Left renal cortex interstitium (tissue), 4 donors: ENCODE results near the gene USP34. TPM values are rescaled to one million over a fixed set of nuclear protein-coding genes. Genes with fewer than 3 reads are reported as not detected.

Experiments used
- DNase-seq, 4 donors: peaks; one replicate each; pipeline ENCODE4 v3.0.0-alpha.2; 2013; ENCODE audit warnings: low read depth in 4 of 4, low spot score in 2 of 4, missing footprints in 1 of 4
- polyA plus RNA-seq, 4 donors: library from polyadenylated mRNA; unstranded; fragments of 120-200 nt; gene quantifications; one replicate each; pipeline ENCODE4 v1.2.1, GENCODE V29; 2013; ENCODE audit not compliant: insufficient read length in 4 of 4

USP34 gene
- polyA plus RNA-seq, 4 donors, result 97.9 to 178 (median 121) TPM

DNA sequence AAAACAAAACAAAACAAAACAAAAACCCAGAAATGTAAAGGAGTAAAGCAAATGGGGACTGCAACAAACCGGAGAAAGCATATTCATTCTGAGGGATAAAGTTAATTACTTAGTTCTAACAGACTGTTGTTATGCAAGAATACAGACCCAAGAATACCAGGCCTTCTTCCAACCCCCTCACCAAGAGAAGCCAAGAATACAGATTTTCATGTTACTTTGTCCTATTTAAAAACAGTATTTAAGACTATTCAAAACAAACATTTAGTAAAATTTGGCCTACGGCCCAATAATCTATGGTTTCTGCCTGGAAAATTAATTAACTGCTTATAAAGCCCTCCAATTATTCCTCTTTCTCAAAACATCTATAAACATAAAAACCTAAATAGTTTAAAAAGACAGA, 91.4 kb downstream of the USP34 start:
- DNase-seq, result no peak

GRCh38 chr2:61378281-61378680, 92.6 kb downstream of the USP34 start:
- DNase-seq, result no peak

GRCh38 chr2:61377046-61377445, 93.8 kb downstream of the USP34 start:
- DNase-seq, result no peak

DNA sequence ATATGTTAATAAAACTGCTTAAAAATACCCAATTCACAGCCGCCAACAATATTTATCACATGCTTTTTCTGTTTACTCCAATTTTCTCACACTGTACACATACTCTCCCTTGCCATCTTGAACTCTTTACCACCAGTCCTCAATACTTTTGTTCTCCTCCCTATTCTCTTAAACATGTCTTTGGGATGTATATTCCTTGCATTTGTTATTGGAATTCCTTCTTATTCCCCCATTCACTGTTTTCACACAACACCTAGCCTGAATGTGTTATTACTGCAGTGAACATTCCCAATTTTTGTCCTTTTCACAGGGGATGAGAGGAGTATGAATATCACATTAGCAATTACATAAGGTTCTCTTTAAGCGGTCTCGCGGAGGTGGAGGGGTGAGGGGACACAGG, 94.7 kb downstream of the USP34 start:
- no peak for DNase-seq

DNA sequence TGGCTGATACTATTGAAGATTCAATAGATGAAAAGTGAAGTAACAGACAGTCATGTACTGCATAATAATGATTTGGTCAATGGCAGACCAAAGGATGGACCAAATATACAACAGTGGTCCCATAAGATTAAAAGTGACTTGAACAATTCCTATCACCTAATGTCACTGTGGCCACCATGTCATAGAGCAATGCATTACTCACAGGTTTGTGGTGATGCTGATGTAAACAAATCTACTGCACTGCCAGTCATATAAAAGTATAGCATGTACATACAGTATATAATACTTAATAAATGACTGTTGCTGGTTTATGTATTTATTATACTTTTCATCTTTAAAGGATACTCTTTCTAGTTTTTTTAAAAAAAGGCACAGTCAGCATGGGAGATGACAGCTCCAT, 99.9 kb downstream of the USP34 start:
- DNase-seq, result no peak

GRCh38 chr2:61368687-61369665, 101.9 kb downstream of the USP34 start:
- DNase-seq, result no peak

DNA sequence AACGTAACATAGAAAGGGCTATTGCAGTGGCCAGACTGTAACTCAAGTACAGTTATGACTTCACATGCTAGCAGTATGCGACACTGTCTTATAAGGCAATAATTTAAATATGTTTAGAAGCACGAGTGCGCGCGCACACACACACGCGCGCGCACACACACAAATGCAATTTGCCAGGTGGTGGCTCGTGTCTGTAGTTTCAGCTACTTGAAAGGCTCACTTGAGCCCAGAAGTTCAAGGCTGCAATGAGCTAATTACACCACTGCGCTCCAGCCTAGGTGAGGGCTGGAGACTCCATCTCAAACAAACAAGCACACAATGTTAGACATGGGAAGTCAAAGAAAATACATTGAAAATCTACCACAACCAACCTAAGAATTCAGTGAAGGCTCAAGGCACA, 103.7 kb downstream of the USP34 start:
- no peak for DNase-seq

- no peak for DNase-seq
Observed at GRCh38 chr2:61363580-61363979, 107.3 kb downstream of the USP34 start.

DNA sequence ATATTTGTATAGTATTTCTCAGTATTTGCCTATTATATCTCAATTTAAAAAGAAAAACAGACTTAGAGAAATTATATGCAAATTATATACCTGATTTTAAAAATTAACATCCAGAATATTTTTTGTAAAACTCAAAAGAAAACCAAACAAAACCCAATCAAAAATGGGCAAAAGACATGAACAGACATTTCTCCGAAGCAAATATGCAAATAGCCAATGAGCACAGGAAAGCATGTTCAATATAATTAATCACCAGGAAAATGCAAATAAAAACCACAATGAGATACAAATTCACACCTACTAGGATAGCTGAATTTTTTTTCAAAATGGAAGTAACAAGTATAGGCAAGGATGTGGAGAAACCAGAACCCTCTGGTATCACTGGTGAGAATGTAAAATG, 108.0 kb downstream of the USP34 start:
- no peak for DNase-seq

- DNase-seq, result no peak
Observed at GRCh38 chr2:61361068-61361467, 109.8 kb downstream of the USP34 start.

GRCh38 chr2:61359058-61359457, 111.8 kb downstream of the USP34 start:
- no peak for DNase-seq

GRCh38 chr2:61357681-61358080, 113.2 kb downstream of the USP34 start:
- DNase-seq, result no peak

GRCh38 chr2:61356958-61357350, 113.9 kb downstream of the USP34 start:
- DNase-seq, result no peak

DNA sequence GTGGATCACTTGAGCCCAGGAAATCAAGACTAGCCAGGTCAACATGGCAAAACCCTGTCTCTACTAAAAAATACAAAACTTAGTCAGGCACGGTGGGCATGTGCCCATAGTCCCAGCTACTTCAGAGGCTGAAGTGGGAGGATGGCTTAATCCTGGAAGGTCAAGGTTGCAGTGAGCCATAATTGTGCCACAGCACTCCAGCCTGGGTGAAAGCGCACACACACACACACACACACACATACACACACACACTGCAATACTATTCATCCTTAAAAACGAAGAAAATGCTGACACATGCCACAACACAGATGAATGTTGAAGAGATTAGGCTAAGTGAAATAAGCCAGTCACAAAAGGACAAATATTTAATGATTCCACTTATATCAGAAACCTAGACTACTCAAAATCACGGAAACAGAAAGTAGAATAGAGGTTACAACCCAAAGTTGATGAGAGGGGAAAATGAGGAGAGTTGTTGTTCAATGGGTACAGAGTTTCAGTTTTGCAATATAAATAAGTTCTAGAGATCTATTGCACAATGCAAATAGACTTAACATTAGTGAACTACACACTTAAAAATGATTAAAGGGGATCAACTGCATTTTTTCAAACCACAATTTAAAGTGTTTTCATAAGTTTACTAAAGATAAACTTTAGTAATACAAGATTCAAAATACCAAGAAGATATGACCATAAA, 114.5 kb downstream of the USP34 start:
- no peak for DNase-seq

DNA sequence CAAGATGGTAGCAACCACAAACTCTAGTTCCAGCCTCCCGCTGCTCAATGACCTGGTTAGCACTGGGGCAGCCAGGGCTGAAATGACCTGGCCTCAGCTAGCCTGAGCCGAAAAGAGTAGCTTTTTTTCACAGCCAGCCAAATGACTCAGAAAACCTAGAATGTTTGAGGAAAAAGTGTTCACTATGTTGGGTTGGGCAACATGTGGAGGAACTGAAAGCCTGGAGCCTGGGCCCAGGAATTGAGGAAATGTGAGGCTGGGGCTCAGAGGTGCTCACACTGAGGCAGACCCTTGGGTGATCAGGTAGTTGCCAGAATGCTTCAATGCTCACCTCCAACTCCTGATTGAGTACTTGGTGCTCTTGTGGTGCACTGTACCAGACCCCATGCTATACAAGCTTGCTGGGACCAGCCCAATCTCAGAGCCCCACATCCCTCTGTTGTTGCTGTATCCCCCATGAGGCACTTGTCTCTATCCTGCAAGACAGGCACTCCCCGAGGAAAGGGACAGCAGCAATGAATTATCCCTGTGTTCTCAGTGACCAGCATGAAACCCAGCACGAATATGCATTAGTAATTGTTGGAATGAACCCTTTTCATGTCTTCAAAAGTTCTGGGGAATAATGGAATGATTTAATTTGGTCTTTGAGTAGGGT, 116.2 kb downstream of the USP34 start:
- DNase-seq, result no peak

GRCh38 chr2:61353909-61354308, 117.0 kb downstream of the USP34 start:
- no peak for DNase-seq

GRCh38 chr2:61350777-61351176, 120.1 kb downstream of the USP34 start:
- no peak for DNase-seq

- DNase-seq, result no peak
Observed at GRCh38 chr2:61343141-61343540, 127.7 kb downstream of the USP34 start.

DNA sequence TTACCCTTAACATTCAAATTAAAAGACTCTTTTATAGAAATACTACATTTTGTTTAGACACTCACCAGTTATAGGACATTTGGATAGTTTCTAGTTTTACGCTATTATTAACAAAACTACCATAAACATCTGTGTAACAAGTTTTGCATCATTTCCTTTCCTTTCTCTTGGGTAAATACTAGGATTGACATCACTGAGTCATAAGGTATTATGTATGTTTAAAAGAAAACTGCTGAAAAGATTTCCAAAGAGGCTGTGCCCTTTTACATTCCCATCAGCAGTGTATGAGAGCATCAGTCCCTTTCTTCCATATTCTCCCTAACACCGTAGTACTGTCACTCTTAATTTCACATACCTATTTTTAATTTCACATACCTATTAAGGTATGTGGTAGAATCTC, 130.6 kb downstream of the USP34 start:
- DNase-seq, result no peak

- DNase-seq, result no peak
Observed at GRCh38 chr2:61338447-61338846, 132.4 kb downstream of the USP34 start.

GRCh38 chr2:61335187-61335586, 135.7 kb downstream of the USP34 start:
- no peak for DNase-seq
